ENCODE data around the gene PAXX.

Gene PAXX

DNA sequence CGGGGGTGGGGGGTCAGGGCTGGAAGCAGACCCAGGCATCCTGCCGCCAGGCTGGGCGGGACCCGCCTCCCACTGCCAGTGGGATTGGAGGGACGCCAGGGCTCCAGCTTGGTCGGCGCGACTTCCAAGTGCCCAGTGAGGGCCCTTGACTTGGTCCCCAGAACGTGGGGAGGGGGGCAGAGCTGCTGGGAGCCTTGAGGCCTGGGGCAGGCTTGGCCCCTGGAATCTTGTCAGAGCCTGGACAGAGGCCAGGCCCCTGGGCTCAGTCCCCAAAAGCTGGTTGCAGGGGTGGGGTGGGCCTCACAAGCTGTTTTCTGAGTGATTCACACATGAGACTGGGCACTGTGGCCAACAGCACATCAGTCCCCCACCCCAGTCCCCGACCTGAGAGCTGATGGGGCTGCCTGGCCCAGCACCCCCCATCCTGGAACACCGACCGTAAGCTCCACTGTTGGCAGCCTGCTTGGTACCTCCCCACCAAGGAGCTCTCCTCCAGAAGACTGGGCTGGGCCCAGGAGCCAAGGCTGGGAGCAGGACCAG, 3.6 kb downstream of the PAXX start:
- Histone ChIP-seq H4K91ac (ENCODE audit: low read length) (peak overlapping the region; percentile 57), H2BK12ac (ENCODE audit: low read length in 2 of 2) (peak overlapping the region in 1 of 2 experiments; percentile 67), H3K4me2 (ENCODE audit: low read length, poor library complexity, severe bottlenecking) (peak overlapping the region; percentile 71), H3K4me3 (ENCODE audit: insufficient read depth in 1 of 2, low read depth in 1 of 2, low read length in 2 of 2) (peak overlapping the region in 1 of 2 experiments; percentile 47), H3K23ac (ENCODE audit: low read length in 2 of 2) (no peak overlapping the region), H3K18ac (ENCODE audit: low read depth in 1 of 2, low read length in 2 of 2) (peak overlapping the region; percentile 16 to 40), H2BK15ac (ENCODE audit: low read depth, poor library complexity, severe bottlenecking) (no peak overlapping the region), H3K27me3 (ENCODE audit: control insufficient read depth in 1 of 2, insufficient read depth in 1 of 2, low read length in 2 of 2) (peaks cover 0 to 5% of the 10 kb centered on the region in 2 experiments), H2AFZ (ENCODE audit: low read depth, low read length) (no peak overlapping the region), H3K79me1 (replicated peaks; ENCODE audit: low read length, poor library complexity, severe bottlenecking) (peaks cover 15% of the 10 kb centered on the region), H3K27ac (ENCODE audit: low read length, poor library complexity, severe bottlenecking) (no peak overlapping the region), H2AK5ac (ENCODE audit: low read length, severe bottlenecking) (no peak overlapping the region), H3K4me1 (ENCODE audit: control insufficient read depth, insufficient read depth, low read depth, low read length) (peaks cover 59% of the 10 kb centered on the region), H3K14ac (ENCODE audit: low read length in 2 of 2) (no peak overlapping the region), H3K4ac (ENCODE audit: low read depth in 1 of 2, low read length in 2 of 2) (peak overlapping the region in 1 of 2 experiments; percentile 26), H2BK120ac (ENCODE audit: low read depth, low read length) (no peak overlapping the region), H3K9ac (ENCODE audit: low read length) (no peak overlapping the region), H4K8ac (ENCODE audit: low read length) (peak overlapping the region; percentile 59), H3K9me3 (ENCODE audit: control insufficient read depth, low read length) (no peaks in the 10 kb centered on the region), H3K36me3 (ENCODE audit: control insufficient read depth in 1 of 2, insufficient read depth in 2 of 2, low read depth in 1 of 2, low read length in 2 of 2) (peaks cover 0 to 28% of the 10 kb centered on the region in 2 experiments), H2BK5ac (ENCODE audit: low read depth, low read length, poor library complexity, severe bottlenecking) (no peak overlapping the region)
- WGBS, result 79% methylated on average over 12 of the region's 12 CpGs
- no peak for DNase-seq

DNA sequence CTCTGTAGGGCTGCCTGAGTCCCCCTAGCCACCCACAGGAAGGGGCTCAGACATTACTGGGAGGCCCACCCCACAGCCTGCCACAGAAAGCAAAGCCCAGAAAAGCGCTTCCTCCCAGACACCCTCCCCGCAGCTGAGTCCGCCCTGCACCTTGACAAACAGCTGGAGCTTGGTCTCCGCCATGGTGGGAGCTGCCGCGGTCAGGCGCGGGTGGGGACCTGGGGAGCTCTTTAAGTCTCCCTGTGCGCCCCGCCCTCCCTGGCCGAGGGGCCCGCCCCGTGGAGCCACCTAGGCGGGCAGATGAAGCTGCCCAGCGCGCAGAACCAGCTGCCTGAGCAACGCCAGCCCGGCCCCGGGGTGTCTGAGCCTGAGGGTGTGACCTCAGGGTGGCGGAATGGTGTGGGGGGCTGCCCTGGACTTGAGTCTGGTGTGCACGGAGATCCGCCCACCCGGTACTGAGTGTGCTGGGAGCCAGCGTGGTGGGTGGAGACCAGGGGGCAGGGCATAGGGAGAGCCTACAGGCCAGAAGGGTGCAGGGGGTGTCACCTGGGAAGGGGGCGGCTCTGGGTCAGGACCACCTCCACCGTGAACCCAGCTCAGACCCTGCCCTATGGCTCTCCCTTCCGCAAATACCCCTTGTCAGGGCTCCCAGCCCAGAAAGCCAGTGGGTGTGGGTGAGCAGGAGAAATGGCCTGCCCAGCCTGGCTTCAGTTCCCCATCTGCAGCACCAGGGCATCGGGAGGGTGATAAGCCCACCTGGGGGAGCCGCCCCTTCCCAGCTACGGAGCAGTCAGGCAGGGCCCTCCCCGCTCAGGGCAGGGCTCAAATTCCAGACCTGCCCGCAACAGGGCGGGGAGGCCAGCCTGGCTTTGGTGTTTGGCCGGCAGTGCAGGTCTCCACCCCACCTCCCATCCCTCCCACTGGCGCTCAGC, 4.4 kb downstream of the PAXX start, which contains the start of gene CLIC3:
Gene CLIC3, minus strand, starts transcription at position 208 of the 932 bp plus-strand sequence. Its CDS starts 25 bp downstream, at position 183.
- no peaks in the 10 kb centered on the region for H3K9me3 ChIP-seq (ENCODE audit: control insufficient read depth, low read length)
- H4K8ac ChIP-seq (ENCODE audit: low read length), result peak within 1 kb of the TSS; percentile 59
- H2AK5ac ChIP-seq (ENCODE audit: low read length, severe bottlenecking), result peak within 1 kb of the TSS; percentile 47
- H3K79me1 ChIP-seq (replicated peaks; ENCODE audit: low read length, poor library complexity, severe bottlenecking), result peaks cover 15% of the 10 kb centered on the region
- H3K4me2 ChIP-seq (ENCODE audit: low read length, poor library complexity, severe bottlenecking), result peak within 1 kb of the TSS; percentile 71
- 37% methylated on average over 28 of the region's 35 CpGs for whole genome bisulfite sequencing
- no peak within 1 kb of the TSS for H2BK120ac ChIP-seq (ENCODE audit: low read depth, low read length)
- peak within 1 kb of the TSS; percentile 32 to 61 for H3K4ac ChIP-seq (ENCODE audit: low read depth in 1 of 2, low read length in 2 of 2)
- H3K4me1 ChIP-seq (ENCODE audit: control insufficient read depth, insufficient read depth, low read depth, low read length), result peaks cover 60% of the 10 kb centered on the region
- no peak within 1 kb of the TSS for H2AFZ ChIP-seq (ENCODE audit: low read depth, low read length)
- H2BK15ac ChIP-seq (ENCODE audit: low read depth, poor library complexity, severe bottlenecking), result peak within 1 kb of the TSS; percentile 60
- H3K9ac ChIP-seq (ENCODE audit: low read length), result no peak within 1 kb of the TSS
- no peak within 1 kb of the TSS for H3K27ac ChIP-seq (ENCODE audit: low read length, poor library complexity, severe bottlenecking)
- peaks cover 0 to 28% of the 10 kb centered on the region in 2 experiments for H3K36me3 ChIP-seq (ENCODE audit: control insufficient read depth in 1 of 2, insufficient read depth in 2 of 2, low read depth in 1 of 2, low read length in 2 of 2)
- H4K91ac ChIP-seq (ENCODE audit: low read length), result peak within 1 kb of the TSS; percentile 57
- H3K4me3 ChIP-seq (ENCODE audit: insufficient read depth in 1 of 2, low read depth in 1 of 2, low read length in 2 of 2), result peak within 1 kb of the TSS in 1 of 2 experiments; percentile 47
- peak within 1 kb of the TSS in 1 of 2 experiments; percentile 46 for H3K23ac ChIP-seq (ENCODE audit: low read length in 2 of 2)
- H3K18ac ChIP-seq (ENCODE audit: low read depth in 1 of 2, low read length in 2 of 2), result peak within 1 kb of the TSS; percentile 34 to 40
- DNase-seq, result peak; percentile 22
- H2BK12ac ChIP-seq (ENCODE audit: low read length in 2 of 2), result peak within 1 kb of the TSS; percentile 20 to 95
- peaks cover 0 to 5% of the 10 kb centered on the region in 2 experiments for H3K27me3 ChIP-seq (ENCODE audit: control insufficient read depth in 1 of 2, insufficient read depth in 1 of 2, low read length in 2 of 2)
- no peak within 1 kb of the TSS for H2BK5ac ChIP-seq (ENCODE audit: low read depth, low read length, poor library complexity, severe bottlenecking)
- peak within 1 kb of the TSS in 1 of 2 experiments; percentile 79 for H3K14ac ChIP-seq (ENCODE audit: low read length in 2 of 2)

DNA sequence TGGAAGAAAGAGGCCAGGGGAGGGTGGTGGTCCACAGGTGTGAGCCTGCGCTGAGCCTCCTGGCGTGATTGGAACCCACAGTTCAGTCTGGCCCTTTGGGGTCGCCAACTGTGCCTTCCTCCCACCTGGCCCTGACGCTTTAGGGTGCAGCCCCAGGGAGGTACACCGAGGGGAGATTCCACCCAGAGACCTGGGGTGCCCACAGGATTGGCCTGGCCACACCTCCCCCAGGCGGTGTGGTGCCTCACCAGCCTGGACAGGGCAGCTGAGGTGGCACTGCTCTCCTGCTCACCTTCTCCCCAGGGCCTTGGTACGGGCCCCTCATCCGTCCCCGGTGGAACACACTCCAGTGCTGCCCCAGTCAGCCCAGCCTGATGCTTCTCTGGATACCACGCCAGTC, 5.1 kb downstream of the PAXX start:
- Histone ChIP-seq H3K36me3 (ENCODE audit: control insufficient read depth in 1 of 2, insufficient read depth in 2 of 2, low read depth in 1 of 2, low read length in 2 of 2) (peaks cover 0 to 28% of the 10 kb centered on the region in 2 experiments), H2BK12ac (ENCODE audit: low read length in 2 of 2) (peak overlapping the region; percentile 20 to 95), H3K79me1 (replicated peaks; ENCODE audit: low read length, poor library complexity, severe bottlenecking) (peaks cover 15% of the 10 kb centered on the region), H3K9ac (ENCODE audit: low read length) (no peak overlapping the region), H3K4me2 (ENCODE audit: low read length, poor library complexity, severe bottlenecking) (no peak overlapping the region), H3K4me1 (ENCODE audit: control insufficient read depth, insufficient read depth, low read depth, low read length) (peaks cover 58% of the 10 kb centered on the region), H3K23ac (ENCODE audit: low read length in 2 of 2) (peak overlapping the region in 1 of 2 experiments; percentile 46), H2AK5ac (ENCODE audit: low read length, severe bottlenecking) (peak overlapping the region; percentile 47), H2BK15ac (ENCODE audit: low read depth, poor library complexity, severe bottlenecking) (peak overlapping the region; percentile 60), H4K8ac (ENCODE audit: low read length) (no peak overlapping the region), H4K91ac (ENCODE audit: low read length) (peak overlapping the region; percentile 2), H3K14ac (ENCODE audit: low read length in 2 of 2) (no peak overlapping the region), H3K4ac (ENCODE audit: low read depth in 1 of 2, low read length in 2 of 2) (peak overlapping the region; percentile 30 to 61), H3K18ac (ENCODE audit: low read depth in 1 of 2, low read length in 2 of 2) (peak overlapping the region in 1 of 2 experiments; percentile 40), H3K4me3 (ENCODE audit: insufficient read depth in 1 of 2, low read depth in 1 of 2, low read length in 2 of 2) (no peak overlapping the region), H3K27me3 (ENCODE audit: control insufficient read depth in 1 of 2, insufficient read depth in 1 of 2, low read length in 2 of 2) (peaks cover 0 to 5% of the 10 kb centered on the region in 2 experiments), H3K27ac (ENCODE audit: low read length, poor library complexity, severe bottlenecking) (peak overlapping the region; percentile 19), H2BK5ac (ENCODE audit: low read depth, low read length, poor library complexity, severe bottlenecking) (no peak overlapping the region), H3K9me3 (ENCODE audit: control insufficient read depth, low read length) (no peaks in the 10 kb centered on the region), H2AFZ (ENCODE audit: low read depth, low read length) (no peak overlapping the region), H2BK120ac (ENCODE audit: low read depth, low read length) (no peak overlapping the region)
- DNase-seq, result no peak
- 87% methylated on average over 10 of the region's 10 CpGs for WGBS

DNA sequence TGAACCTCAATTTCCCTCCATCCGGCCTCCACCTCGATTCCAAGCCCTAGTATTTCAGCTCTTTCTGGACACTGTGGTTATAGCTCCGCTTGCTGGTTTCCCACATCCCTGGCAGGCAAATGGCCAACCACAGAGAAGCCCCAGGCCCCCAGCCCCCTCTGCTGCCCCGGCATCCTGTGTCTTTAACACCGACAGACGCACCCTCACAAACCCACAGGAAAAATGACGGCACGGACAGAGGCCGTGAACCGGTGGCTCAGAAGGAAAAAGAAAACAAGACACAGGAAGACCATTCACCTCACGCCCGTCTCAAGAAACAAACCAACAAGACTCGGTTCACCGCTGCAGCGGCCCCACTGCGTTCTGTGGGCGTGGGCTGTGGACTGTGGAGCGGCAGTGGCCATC, 5.6 kb downstream of the PAXX start:
- Histone ChIP-seq H3K27me3 (ENCODE audit: control insufficient read depth in 1 of 2, insufficient read depth in 1 of 2, low read length in 2 of 2) (peaks cover 0 to 5% of the 10 kb centered on the region in 2 experiments), H3K79me1 (replicated peaks; ENCODE audit: low read length, poor library complexity, severe bottlenecking) (peaks cover 13% of the 10 kb centered on the region), H3K9ac (ENCODE audit: low read length) (no peak overlapping the region), H4K8ac (ENCODE audit: low read length) (no peak overlapping the region), H3K4me3 (ENCODE audit: insufficient read depth in 1 of 2, low read depth in 1 of 2, low read length in 2 of 2) (no peak overlapping the region), H2BK120ac (ENCODE audit: low read depth, low read length) (no peak overlapping the region), H2AFZ (ENCODE audit: low read depth, low read length) (no peak overlapping the region), H3K14ac (ENCODE audit: low read length in 2 of 2) (peak overlapping the region in 1 of 2 experiments; percentile 21), H3K18ac (ENCODE audit: low read depth in 1 of 2, low read length in 2 of 2) (no peak overlapping the region), H3K27ac (ENCODE audit: low read length, poor library complexity, severe bottlenecking) (peak overlapping the region; percentile 43), H4K91ac (ENCODE audit: low read length) (no peak overlapping the region), H3K36me3 (ENCODE audit: control insufficient read depth in 1 of 2, insufficient read depth in 2 of 2, low read depth in 1 of 2, low read length in 2 of 2) (peaks cover 0 to 28% of the 10 kb centered on the region in 2 experiments), H2BK12ac (ENCODE audit: low read length in 2 of 2) (peak overlapping the region; percentile 67 to 80), H2AK5ac (ENCODE audit: low read length, severe bottlenecking) (no peak overlapping the region), H3K9me3 (ENCODE audit: control insufficient read depth, low read length) (no peaks in the 10 kb centered on the region), H3K23ac (ENCODE audit: low read length in 2 of 2) (no peak overlapping the region), H3K4me2 (ENCODE audit: low read length, poor library complexity, severe bottlenecking) (no peak overlapping the region), H3K4ac (ENCODE audit: low read depth in 1 of 2, low read length in 2 of 2) (peak overlapping the region in 1 of 2 experiments; percentile 61), H3K4me1 (ENCODE audit: control insufficient read depth, insufficient read depth, low read depth, low read length) (peaks cover 59% of the 10 kb centered on the region), H2BK15ac (ENCODE audit: low read depth, poor library complexity, severe bottlenecking) (no peak overlapping the region), H2BK5ac (ENCODE audit: low read depth, low read length, poor library complexity, severe bottlenecking) (no peak overlapping the region)
- DNase-seq, result no peak
- 90% methylated on average over 18 of the region's 18 CpGs for WGBS

Data from mesenchymal stem cell (in vitro differentiated cells and primary cell).